ENCODE measurements around the gene KRT20. TPM values are rescaled to one million over a fixed set of nuclear protein-coding genes. Genes with fewer than 3 reads are reported as not detected.

KRT20 gene
- total and polyA plus RNA-seq, 2 experiments from 2014 or later: not detected

GRCh38 chr17:40883626-40884334 lies 1.3 kb downstream of the KRT20 start:
- DNase-seq (ENCODE audit: low spot score): no peak
- no peak overlapping the region for H3K27ac Mint-ChIP-seq
- H3K36me3 Mint-ChIP-seq (ENCODE audit: low read depth): no peaks in the 10 kb centered on the region
- no peaks in the 10 kb centered on the region for H3K9me3 Mint-ChIP-seq
- H3K36me3 ChIP-seq (ENCODE audit: insufficient read depth): no peaks in the 10 kb centered on the region
- H3K79me2 ChIP-seq (replicated peaks; ENCODE audit: insufficient read depth): no peaks in the 10 kb centered on the region
- no peak for ATAC-seq
- no peak overlapping the region for H3K4me3 Mint-ChIP-seq
- H3K4me1 Mint-ChIP-seq: no peaks in the 10 kb centered on the region
- no peaks in the 10 kb centered on the region for H4K20me1 ChIP-seq (replicated peaks; ENCODE audit: insufficient read depth)
- H2AFZ ChIP-seq: no peak overlapping the region
- H3K27me3 ChIP-seq (ENCODE audit: insufficient read depth): no peaks in the 10 kb centered on the region
- H3K4me3 ChIP-seq: no peak overlapping the region
- no peak overlapping the region for H3K27ac ChIP-seq (ENCODE audit: low read depth)
- H3K27me3 Mint-ChIP-seq (ENCODE audit: insufficient read depth, low read depth, poor library complexity): no peaks in the 10 kb centered on the region
- no peaks in the 10 kb centered on the region for H3F3A ChIP-seq (replicated peaks; ENCODE audit: low read depth)
- TF ChIP-seq ZNF114 (CRISPR knock-in tag; IDR thresholded peaks at IDR 0.05): no peak
- no peak for TF ChIP-seq EZH2 (IDR thresholded peaks at IDR 0.05; ENCODE audit: low read depth, unreplicated experiment)
- no peak for TF ChIP-seq REST (IDR thresholded peaks at IDR 0.05; ENCODE audit: unreplicated experiment)
- TF ChIP-seq POLR2AphosphoS5 (IDR thresholded peaks at IDR 0.05; ENCODE audit: low read depth): no peak
- TF ChIP-seq EZH2phosphoT487 (IDR thresholded peaks at IDR 0.05; ENCODE audit: unreplicated experiment): no peak
- no peak for TF ChIP-seq ZNF331 (CRISPR knock-in tag; IDR thresholded peaks at IDR 0.05; ENCODE audit: low read depth)
- H3K9me2 ChIP-seq (ENCODE audit: insufficient read depth): no peaks in the 10 kb centered on the region; the same call in 1 of the 2 replicates
- H3K4me2 ChIP-seq: no peak overlapping the region
- no peaks in the 10 kb centered on the region for H3K4me1 ChIP-seq (ENCODE audit: insufficient read depth)

- no peaks in the 10 kb centered on the region for H3K9me3 Mint-ChIP-seq
- Histone ChIP-seq H3K27ac (ENCODE audit: low read depth) (no peak overlapping the region), H3K4me2 (no peak overlapping the region), H3K9me2 (ENCODE audit: insufficient read depth) (no peaks in the 10 kb centered on the region; the same call in none of the 2 replicates), H4K20me1 (replicated peaks; ENCODE audit: insufficient read depth) (no peaks in the 10 kb centered on the region), H3K36me3 (ENCODE audit: insufficient read depth) (no peaks in the 10 kb centered on the region), H3K27me3 (ENCODE audit: insufficient read depth) (no peaks in the 10 kb centered on the region), H2AFZ (no peak overlapping the region), H3K4me1 (ENCODE audit: insufficient read depth) (no peaks in the 10 kb centered on the region), H3K4me3 (no peak overlapping the region), H3F3A (replicated peaks; ENCODE audit: low read depth) (no peaks in the 10 kb centered on the region), H3K79me2 (replicated peaks; ENCODE audit: insufficient read depth) (no peaks in the 10 kb centered on the region)
- H3K36me3 Mint-ChIP-seq (ENCODE audit: low read depth): no peaks in the 10 kb centered on the region
- H3K27me3 Mint-ChIP-seq (ENCODE audit: insufficient read depth, low read depth, poor library complexity): no peaks in the 10 kb centered on the region
- ATAC-seq (no peak), DNase-seq (ENCODE audit: low spot score) (no peak)
- H3K4me3 Mint-ChIP-seq: no peak overlapping the region
- H3K27ac Mint-ChIP-seq: no peak overlapping the region
- H3K4me1 Mint-ChIP-seq: 0 out of 3 replicates have a peak, but pooled peaks cover 2% of the 10 kb centered on the region
- TF ChIP-seq ZNF331 (CRISPR knock-in tag; IDR thresholded peaks at IDR 0.05; ENCODE audit: low read depth) (no peak), EZH2phosphoT487 (IDR thresholded peaks at IDR 0.05; ENCODE audit: unreplicated experiment) (no peak), ETS1 (IDR thresholded peaks at IDR 0.05) (no peak), REST (IDR thresholded peaks at IDR 0.05; ENCODE audit: unreplicated experiment) (no peak), POLR2AphosphoS5 (IDR thresholded peaks at IDR 0.05; ENCODE audit: low read depth) (no peak)
These were observed 2.0 kb downstream of the KRT20 start for GRCh38 chr17:40883031-40883430.

All from GM23338 (cell line).